Lower leg skin (tissue), 3 donors: ENCODE measurements around the gene NAALADL2.

Source experiments
- POLR2A ChIP-seq, 2 donors: fragments of 450-650 bp; IDR thresholded peaks; one replicate each; pipeline ENCODE4 v1.6.1; 2016 to 2017; ENCODE audit warnings: antibody characterized with exemption in 2 of 2, mild to moderate bottlenecking in 1 of 2, moderate library complexity in 1 of 2
- TF ChIP-seq, protein P1 (sequence below), 3 donors: fragments of 450-650 bp; IDR thresholded peaks; one replicate each; pipeline ENCODE4 v1.5.1; 2016; ENCODE audit warnings: antibody characterized with exemption in 3 of 3, mild to moderate bottlenecking in 3 of 3, moderate library complexity in 2 of 3

DNA sequence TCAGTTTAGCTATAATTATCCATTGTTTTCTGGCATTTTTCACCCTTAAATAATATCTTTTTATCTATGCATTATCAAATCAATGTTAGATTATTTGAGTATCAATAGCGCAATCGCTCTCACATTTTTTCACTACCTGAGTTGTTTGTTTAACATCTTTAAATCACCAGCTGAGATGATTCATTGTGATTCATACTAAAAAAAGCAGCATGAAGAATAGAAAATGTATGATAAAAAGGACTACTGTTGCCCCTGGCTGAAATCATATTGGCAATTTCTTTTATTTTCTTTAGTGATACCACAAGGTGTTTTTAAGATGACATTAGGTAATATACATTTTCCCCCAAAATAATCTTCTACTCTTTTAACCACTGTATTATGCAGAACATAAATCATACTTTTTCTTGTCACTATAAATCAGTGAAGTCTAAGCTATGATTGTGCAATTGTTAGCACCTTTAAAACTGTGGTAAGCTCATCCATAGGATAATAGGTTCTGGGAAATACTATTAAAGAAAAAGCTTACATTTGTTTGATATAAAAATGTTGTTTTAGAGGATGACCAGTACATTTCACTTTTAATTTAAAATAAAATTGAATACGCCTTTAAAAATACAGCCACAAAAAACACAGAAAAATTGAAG is 889.1 kb downstream of the NAALADL2 start:
- TF ChIP-seq POLR2A (IDR thresholded peaks at IDR 0.05): no peak
- TF ChIP-seq, protein P1, sequence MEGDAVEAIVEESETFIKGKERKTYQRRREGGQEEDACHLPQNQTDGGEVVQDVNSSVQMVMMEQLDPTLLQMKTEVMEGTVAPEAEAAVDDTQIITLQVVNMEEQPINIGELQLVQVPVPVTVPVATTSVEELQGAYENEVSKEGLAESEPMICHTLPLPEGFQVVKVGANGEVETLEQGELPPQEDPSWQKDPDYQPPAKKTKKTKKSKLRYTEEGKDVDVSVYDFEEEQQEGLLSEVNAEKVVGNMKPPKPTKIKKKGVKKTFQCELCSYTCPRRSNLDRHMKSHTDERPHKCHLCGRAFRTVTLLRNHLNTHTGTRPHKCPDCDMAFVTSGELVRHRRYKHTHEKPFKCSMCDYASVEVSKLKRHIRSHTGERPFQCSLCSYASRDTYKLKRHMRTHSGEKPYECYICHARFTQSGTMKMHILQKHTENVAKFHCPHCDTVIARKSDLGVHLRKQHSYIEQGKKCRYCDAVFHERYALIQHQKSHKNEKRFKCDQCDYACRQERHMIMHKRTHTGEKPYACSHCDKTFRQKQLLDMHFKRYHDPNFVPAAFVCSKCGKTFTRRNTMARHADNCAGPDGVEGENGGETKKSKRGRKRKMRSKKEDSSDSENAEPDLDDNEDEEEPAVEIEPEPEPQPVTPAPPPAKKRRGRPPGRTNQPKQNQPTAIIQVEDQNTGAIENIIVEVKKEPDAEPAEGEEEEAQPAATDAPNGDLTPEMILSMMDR (IDR thresholded peaks at IDR 0.05): no peak
